Ishikawa (cell line): ENCODE data around the gene APC2.

Experiments used
- CREB1 ChIP-seq: IDR thresholded peaks from 2 replicates; pipeline ENCODE4 v1.6.1; 2012; ENCODE audit warnings: low read depth
- EGR1 ChIP-seq: IDR thresholded peaks from 2 replicates; pipeline ENCODE4 v1.6.1; 2012
- EP300 ChIP-seq: IDR thresholded peaks from 2 replicates; pipeline ENCODE4 v1.6.1; 2012; ENCODE audit warnings: borderline replicate concordance
- MAX ChIP-seq: IDR thresholded peaks from 2 replicates; pipeline ENCODE4 v1.6.1; 2012
- REST ChIP-seq: IDR thresholded peaks from 2 replicates; pipeline ENCODE4 v1.6.1; 2012; ENCODE audit warnings: low read depth, mild to moderate bottlenecking

- TF ChIP-seq REST (no peak), MAX (no peak), CREB1 (no peak), EP300 (no peak), EGR1 (no peak)
These were observed 48.1 kb upstream of the APC2 start for GRCh38 chr19:1401889-1402217.
